Fibroblast of mammary gland (primary cell): Measurements from ENCODE around the gene PSMB3.

Experiments used
- DNase-seq: peaks from one replicate; pipeline ENCODE4 v3.0.0-alpha.2; 2010; ENCODE audit warnings: low read depth
- H3K4me3 ChIP-seq: 2 replicates; pipeline ENCODE4 v1.5.1; 2011; ENCODE audit warnings: low read depth, mild to moderate bottlenecking, low read length, moderate library complexity; ENCODE audit not compliant: control insufficient read depth
- TF ChIP-seq, protein P1 (sequence below): conservative IDR thresholded peaks from 2 replicates; pipeline ENCODE4 v1.5.1; 2011; ENCODE audit warnings: low read depth, low read length, inconsistent platforms; ENCODE audit not compliant: control insufficient read depth, insufficient read depth

The PSMB3 gene

DNA sequence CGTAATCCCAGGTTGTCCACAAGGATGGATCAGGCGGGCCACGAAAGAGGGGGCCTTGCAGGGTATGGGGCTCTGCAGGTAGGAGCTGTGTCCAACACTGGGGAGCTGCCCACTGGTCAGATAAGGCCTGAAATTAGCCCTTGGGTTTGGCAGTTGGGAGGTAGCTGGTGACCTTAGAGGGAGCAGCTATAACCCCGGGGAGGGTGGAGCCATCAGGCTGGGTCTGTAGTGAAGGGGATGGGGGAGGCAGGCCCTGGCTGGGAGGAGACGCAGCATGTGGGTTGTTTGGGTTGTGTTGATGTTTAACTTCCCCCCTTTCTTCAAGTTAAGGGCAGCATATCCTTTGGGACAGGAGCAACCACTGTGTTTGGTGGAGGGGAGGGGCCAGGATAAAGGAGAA lies 41.6 kb upstream of the PSMB3 start:
- TF ChIP-seq, protein P1, sequence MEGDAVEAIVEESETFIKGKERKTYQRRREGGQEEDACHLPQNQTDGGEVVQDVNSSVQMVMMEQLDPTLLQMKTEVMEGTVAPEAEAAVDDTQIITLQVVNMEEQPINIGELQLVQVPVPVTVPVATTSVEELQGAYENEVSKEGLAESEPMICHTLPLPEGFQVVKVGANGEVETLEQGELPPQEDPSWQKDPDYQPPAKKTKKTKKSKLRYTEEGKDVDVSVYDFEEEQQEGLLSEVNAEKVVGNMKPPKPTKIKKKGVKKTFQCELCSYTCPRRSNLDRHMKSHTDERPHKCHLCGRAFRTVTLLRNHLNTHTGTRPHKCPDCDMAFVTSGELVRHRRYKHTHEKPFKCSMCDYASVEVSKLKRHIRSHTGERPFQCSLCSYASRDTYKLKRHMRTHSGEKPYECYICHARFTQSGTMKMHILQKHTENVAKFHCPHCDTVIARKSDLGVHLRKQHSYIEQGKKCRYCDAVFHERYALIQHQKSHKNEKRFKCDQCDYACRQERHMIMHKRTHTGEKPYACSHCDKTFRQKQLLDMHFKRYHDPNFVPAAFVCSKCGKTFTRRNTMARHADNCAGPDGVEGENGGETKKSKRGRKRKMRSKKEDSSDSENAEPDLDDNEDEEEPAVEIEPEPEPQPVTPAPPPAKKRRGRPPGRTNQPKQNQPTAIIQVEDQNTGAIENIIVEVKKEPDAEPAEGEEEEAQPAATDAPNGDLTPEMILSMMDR, result no peak
- H3K4me3 ChIP-seq, result no peak overlapping the region
- DNase-seq, result no peak

DNA sequence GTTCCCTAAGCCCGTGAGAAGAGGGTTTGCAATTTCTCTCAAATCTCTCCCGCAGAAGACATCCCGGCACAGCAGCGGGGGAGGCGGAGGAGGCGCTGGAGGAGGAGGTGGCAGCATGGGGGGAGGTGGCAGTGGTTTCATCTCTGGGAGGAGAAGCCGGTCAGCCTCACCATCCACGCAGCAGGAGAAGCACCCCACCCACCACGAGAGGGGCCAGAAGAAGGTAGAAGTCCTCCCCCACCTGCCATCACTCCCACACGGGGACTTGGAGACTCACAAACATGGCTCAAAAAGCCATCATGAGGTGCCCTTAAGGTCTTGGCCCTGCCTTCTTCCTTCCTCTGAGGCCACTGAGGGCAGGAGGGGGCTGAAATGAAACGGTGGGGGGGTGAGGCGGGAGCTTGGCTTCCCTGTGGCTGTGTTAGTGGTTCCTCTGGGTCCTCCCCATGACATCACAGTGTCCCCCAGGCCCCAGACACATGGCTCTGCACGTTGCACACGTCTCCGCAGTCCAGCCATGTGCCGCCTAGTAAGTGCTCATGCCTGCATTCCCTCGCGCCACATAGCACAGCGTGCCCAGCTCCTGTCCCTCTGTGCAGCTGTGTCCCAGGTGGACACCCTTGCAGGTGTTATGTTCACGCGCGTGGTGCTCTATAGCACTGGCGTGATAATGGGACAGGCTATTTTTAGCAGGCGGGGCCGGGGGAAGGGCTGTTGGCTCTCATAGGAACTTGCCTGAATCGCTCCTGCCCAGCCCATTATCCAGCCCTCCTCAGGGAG lies 40.6 kb upstream of the PSMB3 start:
- DNase-seq, result no peak
- H3K4me3 ChIP-seq, result no peak overlapping the region
- TF ChIP-seq, protein P1, result no peak

DNA sequence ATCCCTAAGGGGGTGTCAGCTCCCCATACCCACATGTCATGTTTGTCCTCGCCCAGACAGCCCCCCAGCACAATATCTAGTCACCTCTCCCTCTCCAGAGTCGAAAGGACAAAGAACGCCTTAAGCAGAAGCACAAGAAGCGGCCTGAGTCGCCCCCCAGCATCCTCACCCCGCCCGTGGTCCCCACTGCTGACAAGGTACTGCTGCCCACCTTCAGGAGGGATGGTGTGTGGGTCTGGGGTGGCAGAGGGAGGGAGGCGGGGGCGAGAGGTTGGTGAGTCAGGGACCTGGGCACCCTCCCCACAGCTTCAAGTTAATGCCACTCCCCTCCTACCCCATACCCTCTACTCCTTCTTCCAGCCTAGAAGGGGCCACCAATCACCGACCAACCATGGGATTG lies 39.9 kb upstream of the PSMB3 start:
- no peak for DNase-seq
- no peak overlapping the region for H3K4me3 ChIP-seq
- TF ChIP-seq, protein P1, result no peak

DNA sequence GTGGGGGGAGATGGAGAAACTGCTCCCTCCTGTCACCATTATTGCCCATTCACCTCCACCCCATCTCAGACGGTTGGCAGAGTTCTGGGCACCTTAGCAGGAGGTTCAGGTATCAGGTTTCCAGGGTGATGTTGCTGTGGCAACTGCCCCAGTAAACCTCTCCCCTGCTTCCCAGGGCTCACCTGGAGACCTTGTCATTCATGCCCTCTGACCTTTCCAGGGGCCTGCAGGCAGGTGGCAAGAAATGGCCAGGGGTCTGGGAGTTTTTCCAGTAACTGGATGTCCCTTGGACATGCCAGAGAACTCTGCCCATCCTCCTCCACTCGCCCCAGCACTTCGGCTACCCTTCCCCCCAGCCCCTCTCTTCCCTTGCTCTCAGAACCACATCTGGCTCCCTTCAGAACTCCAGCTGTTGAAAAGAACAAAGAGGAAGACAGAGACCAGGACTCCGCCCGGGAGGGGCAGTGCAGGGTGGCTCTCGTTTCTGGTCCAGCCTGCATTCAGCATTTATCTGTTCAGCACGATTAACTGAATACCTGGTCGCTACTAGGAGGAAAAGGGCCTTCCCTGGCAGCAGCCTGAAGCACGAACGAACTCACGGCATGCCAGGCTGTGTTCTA lies 39.0 kb upstream of the PSMB3 start:
- DNase-seq, result no peak
- H3K4me3 ChIP-seq, result no peak overlapping the region
- TF ChIP-seq, protein P1, result no peak

DNA sequence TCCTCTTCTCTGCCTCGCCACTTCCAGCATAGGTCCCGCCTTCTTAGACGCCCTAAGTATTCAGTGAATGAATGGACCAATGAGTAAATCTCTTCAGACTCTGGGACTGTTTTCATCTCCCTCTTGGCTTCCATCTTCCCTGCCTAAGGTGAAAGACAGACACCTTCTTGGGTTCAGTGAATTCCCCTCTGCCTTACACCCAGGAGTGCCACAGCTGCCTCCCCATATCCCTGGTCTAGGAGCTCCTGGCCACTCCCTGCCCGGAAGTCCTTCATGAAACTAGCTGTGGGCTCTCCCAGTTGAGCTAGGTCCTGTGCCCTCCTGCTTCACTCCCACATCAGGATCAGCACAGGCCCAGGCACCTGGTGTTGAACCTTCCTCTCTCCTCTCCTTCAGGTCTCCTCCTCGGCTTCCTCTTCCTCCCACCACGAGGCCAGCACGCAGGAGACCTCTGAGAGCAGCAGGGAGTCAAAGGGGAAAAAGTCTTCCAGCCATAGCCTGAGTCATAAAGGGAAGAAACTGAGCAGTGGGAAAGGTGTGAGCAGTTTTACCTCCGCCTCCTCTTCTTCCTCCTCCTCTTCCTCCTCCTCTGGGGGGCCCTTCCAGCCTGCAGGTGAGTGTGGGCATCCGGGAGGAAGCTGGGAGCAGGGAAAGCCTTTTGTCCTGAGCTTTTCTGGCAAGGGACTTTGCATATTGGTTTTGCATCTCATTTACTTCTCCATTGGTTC lies 37.2 kb upstream of the PSMB3 start:
- no peak for DNase-seq
- no peak overlapping the region for H3K4me3 ChIP-seq
- TF ChIP-seq, protein P1, result no peak

DNA sequence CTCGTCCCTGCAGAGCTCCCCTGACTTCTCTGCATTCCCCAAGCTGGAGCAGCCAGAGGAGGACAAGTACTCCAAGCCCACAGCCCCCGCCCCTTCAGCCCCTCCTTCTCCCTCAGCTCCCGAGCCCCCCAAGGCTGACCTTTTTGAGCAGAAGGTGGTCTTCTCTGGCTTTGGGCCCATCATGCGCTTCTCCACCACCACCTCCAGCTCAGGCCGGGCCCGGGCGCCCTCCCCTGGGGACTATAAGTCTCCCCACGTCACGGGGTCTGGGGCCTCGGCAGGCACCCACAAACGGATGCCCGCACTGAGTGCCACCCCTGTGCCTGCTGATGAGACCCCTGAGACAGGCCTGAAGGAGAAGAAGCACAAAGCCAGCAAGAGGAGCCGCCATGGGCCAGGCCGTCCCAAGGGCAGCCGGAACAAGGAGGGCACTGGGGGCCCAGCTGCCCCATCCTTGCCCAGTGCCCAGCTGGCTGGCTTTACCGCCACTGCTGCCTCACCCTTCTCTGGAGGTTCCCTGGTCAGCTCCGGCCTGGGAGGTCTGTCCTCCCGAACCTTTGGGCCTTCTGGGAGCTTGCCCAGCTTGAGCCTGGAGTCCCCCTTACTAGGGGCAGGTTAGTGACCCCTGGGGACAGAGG lies 36.1 kb upstream of the PSMB3 start:
- DNase-seq, result no peak
- H3K4me3 ChIP-seq, result no peak overlapping the region
- TF ChIP-seq, protein P1, result no peak
